Spleen (tissue), 7 donors: ENCODE data around the gene PRKCE.

Experiments used
- CTCF ChIP-seq, 11 experiments: fragments of 200-600 bp in 7 of 11; fragments of 450-650 bp in 4 of 11; sonication (generic) in 4 of 11; IDR thresholded peaks in 8 of 11; conservative IDR thresholded peaks in 3 of 11; 1 replicate in 7 of 11; 2 replicates in 4 of 11; pipeline versions ENCODE4 v1.4.0 to v1.8.0; 2016 to 2021; ENCODE audit warnings: antibody characterized with exemption in 11 of 11, inconsistent platforms in 4 of 11, mild to moderate bottlenecking in 1 of 11
- POLR2A ChIP-seq, 3 donors: fragments of 450-650 bp; IDR thresholded peaks; one replicate each; pipeline ENCODE4 v1.5.1; 2017; ENCODE audit warnings: antibody characterized with exemption in 3 of 3, mild to moderate bottlenecking in 1 of 3
- donor health status: DM: no; HTN: no; CAD: no; lungs with moderate emphysema.
- donor health status: DM: no; HTN: no; CAD: no.
- donor health status: DM: no; HTN: no; CAD: no.

GRCh38 chr2:45984896-45985473, 333.5 kb downstream of the PRKCE start:
- TF ChIP-seq CTCF (IDR thresholded peaks at IDR 0.05 in 8 of 11, conservative IDR thresholded peaks at IDR 0.05 in 3 of 11) (no peak), POLR2A (IDR thresholded peaks at IDR 0.05) (no peak)
